ENCODE data around the gene ZNF609. TPM values are rescaled to one million over a fixed set of nuclear protein-coding genes. Genes with fewer than 3 reads are reported as not detected.

ZNF609 gene
- polyA plus RNA-seq, 1 experiment = 12.5 TPM

DNA sequence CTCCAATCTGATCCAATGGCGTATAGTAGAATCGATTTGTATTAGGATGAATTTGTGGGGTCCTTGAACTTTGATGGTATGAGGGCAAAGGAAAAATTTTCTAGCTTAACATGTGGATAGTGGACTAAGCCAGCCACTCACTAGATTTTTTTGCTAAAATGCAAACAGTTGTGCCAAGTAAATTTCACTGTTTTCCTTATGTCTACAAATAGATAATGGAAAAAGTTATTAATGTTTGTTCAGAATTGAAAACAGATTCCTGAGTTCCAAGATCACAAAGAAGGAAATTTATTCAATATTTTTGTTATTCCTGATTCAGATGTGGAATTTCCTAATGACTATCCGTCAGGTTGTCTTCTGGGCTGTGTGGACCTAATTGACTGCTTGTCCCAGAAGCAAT lies 35.2 kb upstream of the ZNF609 start:
- CTCF ChIA-PET = interaction anchor here (1.6 to 4.8 kb wide), 3 partner anchors 38 to 303 kb away, joined by 3 to 24 read pairs (median 11); partner anchors contain the start of gene TRIP4
- Histone ChIP-seq H3K27me3 (ENCODE audit: control insufficient read depth, insufficient read depth, low read length) (no peaks in the 10 kb centered on the region), H3K36me3 (ENCODE audit: control insufficient read depth, insufficient read depth, low read length) (peaks cover 1% of the 10 kb centered on the region; the same call in 1 of the 2 replicates), H3K4me3 (ENCODE audit: low read depth, low read length) (no peak overlapping the region)
- TF ChIP-seq, protein P1, sequence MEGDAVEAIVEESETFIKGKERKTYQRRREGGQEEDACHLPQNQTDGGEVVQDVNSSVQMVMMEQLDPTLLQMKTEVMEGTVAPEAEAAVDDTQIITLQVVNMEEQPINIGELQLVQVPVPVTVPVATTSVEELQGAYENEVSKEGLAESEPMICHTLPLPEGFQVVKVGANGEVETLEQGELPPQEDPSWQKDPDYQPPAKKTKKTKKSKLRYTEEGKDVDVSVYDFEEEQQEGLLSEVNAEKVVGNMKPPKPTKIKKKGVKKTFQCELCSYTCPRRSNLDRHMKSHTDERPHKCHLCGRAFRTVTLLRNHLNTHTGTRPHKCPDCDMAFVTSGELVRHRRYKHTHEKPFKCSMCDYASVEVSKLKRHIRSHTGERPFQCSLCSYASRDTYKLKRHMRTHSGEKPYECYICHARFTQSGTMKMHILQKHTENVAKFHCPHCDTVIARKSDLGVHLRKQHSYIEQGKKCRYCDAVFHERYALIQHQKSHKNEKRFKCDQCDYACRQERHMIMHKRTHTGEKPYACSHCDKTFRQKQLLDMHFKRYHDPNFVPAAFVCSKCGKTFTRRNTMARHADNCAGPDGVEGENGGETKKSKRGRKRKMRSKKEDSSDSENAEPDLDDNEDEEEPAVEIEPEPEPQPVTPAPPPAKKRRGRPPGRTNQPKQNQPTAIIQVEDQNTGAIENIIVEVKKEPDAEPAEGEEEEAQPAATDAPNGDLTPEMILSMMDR (IDR thresholded peaks at IDR 0.05; ENCODE audit: insufficient read depth, low read depth, low read length) = no peak
- DNase-seq (ENCODE audit: low read depth) = no peak
- POLR2A ChIA-PET = interaction anchor here (0.7 kb wide), 1 partner anchor 254 kb away, joined by 3 read pairs; no protein-coding TSS in a partner anchor

DNA sequence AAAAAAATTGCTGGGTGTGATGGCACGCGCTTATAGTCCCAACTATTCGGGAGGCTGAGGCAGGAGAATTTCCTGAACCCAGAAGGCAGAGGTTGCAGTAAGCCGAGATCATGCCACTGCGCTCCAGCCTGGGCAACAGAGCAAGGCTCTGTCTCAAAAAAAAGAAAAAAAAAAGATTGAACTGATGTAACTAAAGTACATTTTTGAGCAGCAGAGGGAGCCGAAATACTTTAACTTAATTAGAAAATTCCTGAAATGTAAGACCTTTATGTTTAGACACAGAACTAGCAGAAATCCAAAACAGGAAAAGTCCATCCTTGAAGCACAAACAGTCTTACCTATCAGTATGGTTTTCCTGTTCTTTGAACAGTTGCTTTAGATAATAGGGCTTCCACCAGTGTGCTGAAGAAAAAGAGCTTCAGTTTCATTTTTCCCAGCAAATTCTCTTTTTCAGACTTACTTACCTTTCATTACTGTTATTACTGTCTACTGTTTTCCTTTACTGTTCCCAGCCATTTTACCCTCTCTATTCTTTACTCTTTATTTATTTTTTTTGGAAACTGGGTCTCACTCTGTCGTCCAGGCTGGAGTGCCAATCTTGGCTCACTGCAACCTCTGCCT lies 33.4 kb upstream of the ZNF609 start:
- ChIA-PET POLR2A (no interaction called here), CTCF (interaction anchor here (0.6 to 4.8 kb wide), 7 partner anchors 39 to 304 kb away, joined by 3 to 27 read pairs (median 4); partner anchors contain the start of gene TRIP4)
- DNase-seq (ENCODE audit: low read depth) = no peak
- TF ChIP-seq, protein P1 (IDR thresholded peaks at IDR 0.05; ENCODE audit: insufficient read depth, low read depth, low read length) = peak; percentile 19; the same call in 1 of the 2 replicates
- Histone ChIP-seq H3K4me3 (ENCODE audit: low read depth, low read length) (no peak overlapping the region), H3K27me3 (ENCODE audit: control insufficient read depth, insufficient read depth, low read length) (no peaks in the 10 kb centered on the region), H3K36me3 (ENCODE audit: control insufficient read depth, insufficient read depth, low read length) (peaks cover 1% of the 10 kb centered on the region; the same call in 1 of the 2 replicates)

DNA sequence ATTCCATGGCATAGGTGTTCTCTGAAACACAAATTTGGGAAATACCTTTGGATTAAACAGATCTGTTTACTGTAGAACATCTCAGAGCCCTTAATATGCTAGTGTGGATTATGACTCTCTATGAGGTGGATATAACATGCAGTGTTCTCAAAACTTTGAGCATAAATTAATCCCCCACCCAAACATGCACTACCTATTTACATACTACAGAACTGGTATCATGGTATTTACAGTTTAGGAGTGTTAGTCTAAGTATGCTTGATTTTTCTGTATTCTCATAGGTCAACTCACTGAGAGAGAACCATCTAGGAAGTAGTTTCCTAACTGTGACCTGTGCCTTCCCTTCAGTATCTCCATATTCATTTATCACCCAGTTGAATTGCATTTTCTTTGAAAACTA lies 30.9 kb upstream of the ZNF609 start:
- Histone ChIP-seq H3K36me3 (ENCODE audit: control insufficient read depth, insufficient read depth, low read length) (peaks cover 1% of the 10 kb centered on the region), H3K27me3 (ENCODE audit: control insufficient read depth, insufficient read depth, low read length) (no peaks in the 10 kb centered on the region), H3K4me3 (ENCODE audit: low read depth, low read length) (no peak overlapping the region)
- TF ChIP-seq, protein P1 (IDR thresholded peaks at IDR 0.05; ENCODE audit: insufficient read depth, low read depth, low read length) = no peak
- ChIA-PET CTCF (interaction anchor here (3.2 to 4.8 kb wide), 2 partner anchors 252 to 298 kb away, joined by 24 to 27 read pairs; no protein-coding TSS in a partner anchor), POLR2A (no interaction called here)
- no peak for DNase-seq (ENCODE audit: low read depth)

DNA sequence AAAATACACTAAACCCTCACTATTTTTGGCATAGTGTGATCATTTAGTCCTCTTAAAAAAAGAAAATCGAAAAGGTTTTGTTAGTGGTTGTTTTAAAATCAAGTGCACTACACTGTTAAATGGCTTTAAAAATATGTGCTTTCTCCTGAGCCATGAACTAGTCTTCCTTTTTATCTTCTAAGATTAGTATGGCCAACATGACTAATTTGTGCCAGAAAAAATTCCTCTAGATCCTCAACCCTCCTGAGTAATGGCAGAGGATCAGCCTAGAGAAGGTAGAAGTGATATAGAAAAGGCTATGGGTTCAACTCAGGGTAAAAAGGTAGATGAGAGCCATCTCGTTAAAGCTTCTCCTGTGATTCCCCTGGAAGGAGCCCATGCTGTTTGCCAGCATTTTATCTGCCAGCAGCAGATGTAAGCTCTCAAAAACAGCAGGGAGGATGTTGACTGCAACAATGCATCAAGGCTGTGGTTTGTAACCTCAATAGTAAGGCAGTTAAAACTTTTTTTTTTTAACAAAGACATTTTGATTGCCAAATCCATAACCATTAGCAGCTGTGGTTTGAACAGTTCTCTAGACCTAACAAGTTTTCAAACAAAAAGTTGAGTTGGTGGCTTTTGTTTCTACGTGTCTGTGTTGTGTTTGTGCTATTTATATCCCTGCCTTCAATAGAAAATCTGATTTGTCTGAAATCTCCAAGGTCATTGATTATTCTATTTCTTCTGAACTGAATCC lies 30.2 kb upstream of the ZNF609 start:
- CTCF ChIA-PET = interaction anchor here (0.7 to 1.0 kb wide), 5 partner anchors 11 to 276 kb away, joined by 3 to 5 read pairs (median 3); no protein-coding TSS in a partner anchor
- DNase-seq (ENCODE audit: low read depth) = peak; percentile 77
- TF ChIP-seq, protein P1 (IDR thresholded peaks at IDR 0.05; ENCODE audit: insufficient read depth, low read depth, low read length) = no peak
- Histone ChIP-seq H3K4me3 (ENCODE audit: low read depth, low read length) (no peak overlapping the region), H3K27me3 (ENCODE audit: control insufficient read depth, insufficient read depth, low read length) (no peaks in the 10 kb centered on the region), H3K36me3 (ENCODE audit: control insufficient read depth, insufficient read depth, low read length) (peaks cover 1% of the 10 kb centered on the region)
- POLR2A ChIA-PET = interaction anchor here (0.5 to 0.6 kb wide), 2 partner anchors 214 to 1087 kb away, joined by 9 to 20 read pairs; no protein-coding TSS in a partner anchor

DNA sequence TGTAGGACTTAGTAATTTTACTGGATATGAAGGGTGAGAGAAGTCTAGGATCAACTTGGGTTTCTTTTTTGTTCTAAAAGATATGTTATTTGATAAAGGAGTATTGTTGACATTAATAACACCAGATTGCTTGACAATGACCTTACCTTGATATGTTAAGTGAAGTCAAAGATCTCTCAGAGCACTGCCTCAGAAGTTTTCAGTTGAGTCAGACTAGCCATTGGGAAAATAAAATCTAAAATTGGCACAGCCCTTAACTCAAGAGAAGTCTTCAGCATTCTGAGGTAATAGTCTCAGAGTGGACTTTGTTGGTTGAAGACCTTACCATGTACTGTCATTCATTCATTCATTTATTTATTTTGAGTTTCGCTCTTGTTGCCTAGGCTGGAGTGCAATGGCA lies 22.4 kb upstream of the ZNF609 start:
- POLR2A ChIA-PET = no interaction called here

More for the DNA sequence above, 22.4 kb upstream of the ZNF609 start:
- no peaks in the 10 kb centered on the region for H3K27me3 ChIP-seq (ENCODE audit: control insufficient read depth, insufficient read depth, low read length)
- no peak overlapping the region for H3K4me3 ChIP-seq (ENCODE audit: low read depth, low read length)
- CTCF ChIA-PET = no interaction called here
- H3K36me3 ChIP-seq (ENCODE audit: control insufficient read depth, insufficient read depth, low read length) = no peaks in the 10 kb centered on the region; the same call in 1 of the 2 replicates
- DNase-seq (ENCODE audit: low read depth) = no peak
- TF ChIP-seq, protein P1 (IDR thresholded peaks at IDR 0.05; ENCODE audit: insufficient read depth, low read depth, low read length) = no peak
